GM21576 (cell line): ENCODE results near the gene TSR2.
"Not testable (repeated sequence)": the region's sequence is repeated elsewhere in the genome, so short reads cannot be mapped to it uniquely, and the experiment has no call there.

Experiments
- ATAC-seq: cut with Tn5 transposase; IDR thresholded peaks from one replicate; pipeline ENCODE4 v1.9.1; 2021; ENCODE audit warnings: mild to moderate bottlenecking, moderate library complexity; ENCODE audit not compliant: unreplicated experiment

TSR2 gene

DNA sequence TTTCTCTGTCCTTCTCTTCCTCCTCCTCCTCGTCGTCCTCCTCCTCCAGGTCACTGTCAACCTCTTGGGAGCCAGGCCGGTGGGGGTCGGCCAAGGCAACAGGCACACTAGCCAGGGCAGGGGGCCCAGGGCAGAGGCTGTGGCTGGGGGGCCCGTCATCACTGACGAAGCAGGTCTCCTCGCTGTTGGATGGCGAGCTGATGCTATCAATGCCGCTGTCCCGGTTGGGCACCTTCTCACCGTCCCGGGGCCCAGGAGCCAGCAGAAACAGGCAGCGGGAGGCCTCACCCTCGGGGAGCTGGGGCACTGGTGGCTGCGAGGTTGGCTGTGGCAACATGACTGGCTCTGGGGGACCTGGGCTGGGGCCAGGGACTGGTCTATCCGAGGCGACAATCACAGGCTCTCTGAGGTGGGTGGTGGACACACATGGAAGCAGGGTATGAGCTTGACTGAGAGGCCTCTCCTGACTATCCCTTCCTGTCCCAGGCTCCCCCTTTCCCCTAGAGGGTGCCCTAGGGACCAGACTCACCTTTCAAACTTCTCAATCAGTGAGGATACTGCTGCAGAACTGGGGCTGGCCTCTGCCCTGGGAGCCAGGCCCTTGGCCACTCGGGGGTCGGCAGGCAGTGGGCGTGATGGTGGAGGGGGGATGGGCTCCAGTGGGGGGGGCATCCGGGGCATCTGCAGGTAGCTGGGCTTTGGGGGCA, 30.0 kb downstream of the TSR2 start:
- no peak for ATAC-seq

DNA sequence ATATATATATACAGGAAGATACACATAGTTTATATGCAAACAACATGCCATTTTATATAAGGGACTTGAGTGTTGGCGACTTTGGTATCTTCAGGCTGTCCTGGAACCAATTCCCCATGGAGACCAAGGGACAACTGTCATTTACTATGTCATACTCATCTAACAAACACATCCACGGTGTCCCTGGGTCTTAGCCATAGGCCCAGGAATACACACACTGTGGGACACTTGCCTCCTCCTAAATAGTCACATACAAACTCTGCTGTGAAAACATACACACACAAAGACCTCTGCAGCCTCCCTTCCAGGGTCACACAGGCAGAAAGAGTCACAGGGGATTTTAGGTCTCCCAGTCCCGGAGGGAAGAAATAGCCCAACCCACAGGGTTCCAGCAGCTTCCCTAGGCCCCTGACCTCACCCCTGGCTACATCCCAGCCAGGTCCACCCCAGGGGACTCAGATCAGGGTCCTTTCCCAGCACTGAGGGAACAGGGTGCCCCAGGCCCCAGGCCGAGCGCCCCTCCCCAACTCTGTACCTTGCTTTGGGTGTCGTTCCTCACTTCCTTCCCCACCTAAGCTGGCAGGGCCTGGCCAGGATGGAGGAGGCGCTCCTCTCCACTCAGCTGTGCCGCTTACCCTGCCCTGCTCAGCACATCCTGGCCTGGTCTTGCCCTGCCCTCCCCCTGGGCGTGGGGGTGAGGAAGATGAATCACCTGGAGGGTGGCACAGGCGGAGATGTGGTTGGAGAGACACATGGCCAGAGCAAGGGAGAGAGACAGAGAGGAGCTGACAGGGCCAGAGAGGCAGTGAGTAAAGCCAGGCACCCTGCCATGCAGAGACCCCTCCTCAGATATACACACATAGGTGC, 34.0 kb downstream of the TSR2 start:
- no peak for ATAC-seq

DNA sequence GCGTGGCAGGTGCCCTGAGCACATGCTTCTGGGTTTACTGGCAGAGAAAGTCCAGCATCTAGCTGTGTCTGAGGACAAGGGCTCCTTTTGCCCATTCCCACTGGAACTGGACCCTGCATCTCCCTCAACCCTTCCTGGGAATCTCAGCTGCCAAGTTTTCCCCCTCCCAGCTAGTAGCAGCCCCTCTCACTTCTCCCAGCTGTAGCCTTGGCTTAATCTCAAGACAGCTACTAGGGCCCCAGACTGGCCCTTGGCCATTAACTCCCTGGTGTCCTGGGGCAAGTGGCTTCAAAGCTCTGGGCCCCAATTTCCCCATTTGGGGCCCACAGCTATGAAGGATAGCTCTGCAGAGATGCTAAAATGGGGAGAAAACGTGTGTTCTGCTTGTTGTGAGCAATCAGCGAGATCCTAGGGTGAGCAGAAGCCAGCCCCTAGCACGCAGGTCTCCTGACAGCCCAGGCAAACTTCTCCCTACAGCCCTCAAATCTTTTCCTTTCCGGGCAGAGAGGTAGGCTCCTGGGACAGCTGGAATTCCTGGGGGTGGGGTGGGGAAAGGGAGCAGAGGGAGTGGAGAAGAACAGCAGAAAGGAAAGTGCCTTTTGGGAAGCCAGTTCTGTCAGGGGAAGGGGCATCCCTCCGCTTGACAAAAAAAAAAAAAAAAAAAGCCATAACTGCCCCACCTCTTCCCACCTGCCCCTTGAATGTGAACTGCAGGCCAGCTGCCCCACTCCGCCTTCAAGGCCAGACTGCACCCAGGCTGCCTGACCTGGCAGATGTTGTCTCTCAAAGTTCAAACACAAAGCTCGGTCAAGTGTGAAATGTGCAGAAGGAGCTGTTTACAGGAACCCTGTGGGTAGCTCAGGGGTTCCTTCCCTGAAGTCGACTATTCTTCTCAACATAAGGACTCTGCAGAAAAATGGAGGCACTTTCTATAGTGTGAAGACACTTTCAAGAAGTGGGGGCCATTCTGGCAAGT, 39.2 kb downstream of the TSR2 start:
- no peak for ATAC-seq

DNA sequence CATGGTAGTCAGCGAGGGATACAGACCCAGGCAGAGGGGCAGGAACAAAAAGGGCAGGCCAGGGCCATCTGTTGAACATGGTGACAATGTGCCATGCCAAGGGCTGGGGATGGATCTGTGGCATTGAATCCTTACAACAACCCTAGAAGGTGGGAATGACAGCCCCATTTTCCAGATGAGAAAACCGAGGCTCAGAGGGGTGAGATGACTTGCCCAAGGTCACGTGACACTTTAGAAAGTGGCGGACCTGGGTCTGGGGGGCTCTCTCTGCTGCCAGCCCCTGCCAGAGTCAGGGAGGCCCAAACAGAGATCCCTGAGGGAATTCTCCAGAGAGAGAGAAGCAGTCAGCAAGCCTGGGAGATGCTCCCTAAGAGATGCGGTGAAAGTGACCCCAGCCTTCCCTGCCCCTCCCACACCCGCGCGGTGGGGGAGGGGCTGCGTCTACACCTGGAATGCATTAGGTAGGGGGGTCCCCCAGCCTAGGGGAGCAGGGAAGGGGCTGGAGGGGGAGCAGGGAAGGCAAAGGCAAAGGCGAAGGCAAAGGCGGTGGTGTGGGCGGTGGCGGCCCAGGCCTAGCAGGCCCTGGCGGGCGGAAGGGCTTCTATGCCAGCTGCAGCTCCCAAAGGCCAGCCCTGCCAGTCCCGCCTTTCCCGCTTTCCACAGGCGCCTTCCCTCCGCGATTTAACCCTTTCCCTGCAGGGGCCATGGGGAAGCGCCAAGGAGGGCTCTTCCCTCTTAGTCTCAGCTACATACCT, 42.8 kb downstream of the TSR2 start:
- ATAC-seq: no peak

DNA sequence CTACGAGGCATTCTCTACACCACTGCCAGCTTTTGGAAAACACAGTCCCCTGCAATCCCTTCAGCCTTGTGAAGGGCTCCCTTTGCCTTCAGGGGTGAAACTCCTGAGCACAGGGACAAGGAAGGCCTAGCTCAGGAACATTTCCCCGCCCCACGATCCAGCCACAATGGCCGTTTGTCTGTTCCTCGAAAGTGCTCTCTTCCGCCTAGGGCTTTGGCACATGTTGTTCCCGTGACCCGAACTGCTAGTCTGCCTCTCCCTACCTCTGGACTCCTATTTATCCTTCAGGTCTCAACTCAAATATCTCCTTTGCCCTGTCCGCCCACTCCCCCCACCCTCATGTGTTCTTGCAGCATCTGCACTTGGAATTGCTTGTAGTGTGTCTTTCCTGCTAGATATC, 43.7 kb downstream of the TSR2 start:
- no peak for ATAC-seq

DNA sequence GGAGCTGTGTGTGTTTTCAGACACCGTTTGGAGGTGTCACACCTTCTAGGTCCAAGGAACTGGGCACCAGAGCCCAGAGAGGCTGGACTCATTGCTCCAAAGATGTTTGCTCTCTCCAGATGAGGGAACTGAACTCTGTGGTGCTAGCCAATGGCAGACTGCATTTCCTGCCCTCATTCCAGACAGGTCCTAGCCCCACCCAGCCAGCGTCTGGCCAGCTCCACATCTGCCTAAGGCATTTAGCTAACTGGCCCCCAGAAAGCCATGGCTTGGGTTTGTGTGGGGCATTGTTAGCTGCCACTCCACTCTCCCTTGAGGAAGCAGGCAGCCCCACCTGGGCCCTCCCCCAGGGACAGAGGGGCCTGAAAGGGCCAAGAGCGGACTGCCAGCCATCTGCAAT, 44.5 kb downstream of the TSR2 start:
- ATAC-seq: no peak

DNA sequence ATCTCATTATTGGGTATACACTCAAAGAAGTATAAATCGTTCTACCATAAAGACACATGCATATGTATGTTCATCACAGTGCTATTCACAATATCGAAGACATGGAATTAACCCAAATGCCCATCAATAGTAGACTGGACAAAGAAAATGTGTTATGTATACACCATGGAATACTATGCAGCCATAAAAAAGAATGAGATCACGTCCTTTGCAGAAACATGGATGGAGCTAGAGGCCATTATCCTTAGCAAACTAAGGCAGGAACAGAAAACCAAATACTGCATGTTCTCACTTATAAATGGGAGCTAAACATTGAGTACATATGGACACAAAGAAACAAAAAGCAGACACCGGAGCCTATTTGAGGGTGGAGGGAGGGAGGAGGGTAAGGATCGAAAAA, 49.6 kb downstream of the TSR2 start:
- not testable (repeated sequence) for ATAC-seq

- no peak for ATAC-seq
Measured at GRCh38 chrX:54492340-54492739, 52.1 kb downstream of the TSR2 start.

DNA sequence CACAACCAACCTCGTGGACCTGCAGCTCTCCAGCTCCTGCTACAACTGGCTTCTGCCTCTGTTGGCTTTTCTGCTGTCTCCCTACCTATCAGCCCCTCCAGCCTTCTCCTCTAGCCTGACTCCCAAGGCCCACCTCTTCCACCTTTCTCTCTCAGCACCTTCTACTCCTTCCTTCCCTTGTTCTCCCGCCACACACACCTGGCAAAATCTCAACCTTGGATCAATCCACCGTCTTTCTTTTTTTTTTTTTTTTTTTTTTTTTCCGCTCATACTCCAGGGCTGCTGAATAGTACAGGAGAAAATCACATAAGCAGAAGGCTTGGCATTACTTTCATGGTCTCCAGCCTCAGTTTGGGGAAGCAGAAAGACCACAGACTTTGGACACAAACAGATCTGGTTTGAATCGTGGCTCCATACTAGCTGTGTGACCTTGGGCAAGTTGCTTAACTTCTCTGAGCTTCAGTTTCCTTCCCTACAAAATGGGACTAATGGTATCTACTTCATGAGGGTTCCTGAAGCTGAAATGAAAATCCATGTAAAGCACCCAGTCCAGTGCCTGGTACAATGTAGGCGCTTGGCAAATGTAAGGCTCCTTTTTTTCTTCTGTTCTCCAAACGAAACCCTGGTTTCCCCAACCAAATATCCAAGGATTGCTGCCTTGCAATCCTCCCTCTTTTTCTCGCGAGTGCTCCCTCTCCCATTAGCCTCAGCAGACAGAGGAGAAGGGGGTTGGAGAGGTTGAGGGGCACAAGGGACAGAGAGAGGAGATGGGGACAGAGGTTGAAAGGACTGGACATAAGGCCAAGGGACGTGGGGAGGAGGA, 54.2 kb downstream of the TSR2 start:
- no peak for ATAC-seq
